GM23338 (cell line): ENCODE data around the gene F9. TPM values are rescaled to one million over a fixed set of nuclear protein-coding genes. Genes with fewer than 3 reads are reported as not detected.
A peak's percentile ranks its signal among the peaks of the same experiment; 100 is the strongest.

Experiments used
- ATAC-seq: fragments of 200-7000 bp; cut with Tn5 transposase; 3 replicates; pipeline ENCODE4 v1.9.1; 2020
- DNase-seq: peaks from one replicate; pipeline ENCODE4 v3.0.0-alpha.2; 2015; ENCODE audit warnings: low spot score
- H2AFZ ChIP-seq: fragments of 200-600 bp; sonication (generic); 2 replicates; pipeline ENCODE4 v1.8.0; 2016; ENCODE audit warnings: antibody characterized with exemption, mild to moderate bottlenecking, moderate library complexity
- H3F3A ChIP-seq: fragments of 200-600 bp; sonication (generic); replicated peaks from 2 replicates; pipeline ENCODE4 v1.8.0; 2017; ENCODE audit warnings: antibody characterized with exemption, mixed run types, low read depth
- H3K27ac ChIP-seq: fragments of 200-600 bp; sonication (generic); 2 replicates; pipeline ENCODE4 v1.6.1; 2016; ENCODE audit warnings: low read depth
- H3K27me3 ChIP-seq: fragments of 200-600 bp; sonication (generic); 2 replicates; pipeline ENCODE4 v1.8.0; 2016; ENCODE audit warnings: mild to moderate bottlenecking, mixed run types, moderate library complexity; ENCODE audit not compliant: insufficient read depth
- H3K36me3 ChIP-seq: fragments of 200-600 bp; sonication (generic); 2 replicates; pipeline ENCODE4 v1.8.0; 2016; ENCODE audit warnings: mild to moderate bottlenecking; ENCODE audit not compliant: insufficient read depth
- H3K4me1 ChIP-seq: fragments of 200-600 bp; sonication (generic); 2 replicates; pipeline ENCODE4 v1.8.0; 2016; ENCODE audit warnings: mild to moderate bottlenecking, moderate library complexity; ENCODE audit not compliant: insufficient read depth
- H3K4me2 ChIP-seq: fragments of 200-600 bp; sonication (generic); 2 replicates; pipeline ENCODE4 v1.7.1; 2017; ENCODE audit warnings: mixed run types
- H3K4me3 ChIP-seq: fragments of 200-600 bp; sonication (generic); 2 replicates; pipeline ENCODE4 v1.6.1; 2016; ENCODE audit warnings: mixed run types
- H3K79me2 ChIP-seq: fragments of 200-600 bp; sonication (generic); replicated peaks from 2 replicates; pipeline ENCODE4 v1.8.0; 2017; ENCODE audit warnings: mild to moderate bottlenecking; ENCODE audit not compliant: insufficient read depth
- H3K9me2 ChIP-seq: fragments of 200-600 bp; sonication (generic); 2 replicates; pipeline ENCODE4 v1.8.0; 2017; ENCODE audit not compliant: insufficient read depth
- H4K20me1 ChIP-seq: fragments of 200-600 bp; sonication (generic); replicated peaks from 2 replicates; pipeline ENCODE4 v1.8.0; 2017; ENCODE audit warnings: mild to moderate bottlenecking; ENCODE audit not compliant: insufficient read depth
- H3K27ac Mint-ChIP-seq: 2 replicates; pipeline ENCODE4 v1.8.0; 2020; ENCODE audit warnings: inconsistent platforms, mild to moderate bottlenecking, moderate library complexity, mixed read lengths
- H3K27me3 Mint-ChIP-seq: 3 replicates; pipeline ENCODE4 v1.8.0; 2022; ENCODE audit warnings: low read depth, mild to moderate bottlenecking, moderate library complexity, mixed read lengths, inconsistent platforms; ENCODE audit not compliant: insufficient read depth, poor library complexity
- H3K36me3 Mint-ChIP-seq: 3 replicates; pipeline ENCODE4 v1.8.0; 2021; ENCODE audit warnings: low read depth, mild to moderate bottlenecking, inconsistent platforms, moderate library complexity, mixed read lengths
- H3K4me1 Mint-ChIP-seq: 3 replicates; pipeline ENCODE4 v1.8.0; 2020; ENCODE audit warnings: mild to moderate bottlenecking, inconsistent platforms, mixed read lengths
- H3K4me3 Mint-ChIP-seq: 3 replicates; pipeline ENCODE4 v1.8.0; 2021; ENCODE audit warnings: moderate library complexity, mild to moderate bottlenecking, inconsistent platforms, mixed read lengths
- H3K9me3 Mint-ChIP-seq: 3 replicates; pipeline ENCODE4 v1.8.0; 2020; ENCODE audit warnings: moderate library complexity, mild to moderate bottlenecking, inconsistent platforms, mixed read lengths
- CREB1 ChIP-seq: fragments of 250-450 bp; sonication (Bioruptor Pico); IDR thresholded peaks from 2 replicates; pipeline ENCODE4 v1.5.0; 2020; ENCODE audit warnings: low read depth, mild to moderate bottlenecking, moderate library complexity
- CTCF ChIP-seq, 2 experiments: fragments of 200-600 bp in 1 of 2; sonication (generic) in 1 of 2; conservative IDR thresholded peaks; 2 replicates each; pipeline versions ENCODE4 v1.5.1 to v1.6.1; 2016 to 2017; ENCODE audit warnings: antibody characterized with exemption in 2 of 2, low read depth in 2 of 2, mild to moderate bottlenecking in 2 of 2, moderate library complexity in 1 of 2
- ETS1 ChIP-seq: IDR thresholded peaks from 2 replicates; pipeline ENCODE4 v1.6.1; 2016; ENCODE audit warnings: antibody characterized with exemption
- EZH2 ChIP-seq: fragments of 200-600 bp; sonication (generic); IDR thresholded peaks from one replicate; pipeline ENCODE4 v1.8.0; 2017; ENCODE audit warnings: antibody characterized with exemption, mild to moderate bottlenecking, low read depth; ENCODE audit not compliant: unreplicated experiment
- EZH2phosphoT487 ChIP-seq: fragments of 200-600 bp; sonication (generic); IDR thresholded peaks from one replicate; pipeline ENCODE4 v1.8.1; 2018; ENCODE audit warnings: antibody characterized with exemption; ENCODE audit not compliant: unreplicated experiment
- JUNB ChIP-seq: IDR thresholded peaks from one replicate; pipeline ENCODE4 v1.6.1; 2016; ENCODE audit warnings: antibody characterized with exemption; ENCODE audit not compliant: unreplicated experiment
- NANOG ChIP-seq: IDR thresholded peaks from 2 replicates; pipeline ENCODE4 v1.6.1; 2016; ENCODE audit warnings: antibody characterized with exemption, borderline replicate concordance
- POLR2AphosphoS5 ChIP-seq: IDR thresholded peaks from 2 replicates; pipeline ENCODE4 v1.6.1; 2016; ENCODE audit warnings: antibody characterized with exemption, low read depth
- REST ChIP-seq: IDR thresholded peaks from one replicate; pipeline ENCODE4 v1.6.1; 2018; ENCODE audit warnings: antibody characterized with exemption; ENCODE audit not compliant: unreplicated experiment
- STAT1 ChIP-seq: IDR thresholded peaks from one replicate; pipeline ENCODE4 v1.6.1; 2016; ENCODE audit warnings: antibody characterized with exemption; ENCODE audit not compliant: unreplicated experiment
- ZNF114 ChIP-seq: fragments of 250-450 bp; sonication (Bioruptor Pico); IDR thresholded peaks from 2 replicates; pipeline ENCODE4 v1.5.0; 2020; ENCODE audit warnings: mild to moderate bottlenecking, moderate library complexity
- ZNF331 ChIP-seq: fragments of 250-450 bp; sonication (Bioruptor Pico); IDR thresholded peaks from 2 replicates; pipeline ENCODE4 v1.5.0; 2020; ENCODE audit warnings: low read depth, mild to moderate bottlenecking, moderate library complexity
- ZNF462 ChIP-seq: fragments of 250-450 bp; sonication (Bioruptor Pico); IDR thresholded peaks from 2 replicates; pipeline ENCODE4 v1.5.0; 2020; ENCODE audit warnings: mild to moderate bottlenecking, moderate library complexity
- polyA plus RNA-seq: library from polyadenylated mRNA; unstranded; fragments of >200 nt; fragmentation: Nextera tagmentation; extraction: Ambion mirVana; gene quantifications from 2 replicates; pipeline ENCODE4 v1.2.1, GENCODE V29; 2016
- total RNA-seq: library from RNA; depleted of rRNA; stranded (reverse); fragments of >200 nt; shearing (Covaris generic); gene quantifications from 2 replicates; pipeline ENCODE4 v1.2.3, GENCODE V29; 2014

Gene F9
- total and polyA plus RNA-seq, 2 experiments from 2014 or later = not detected

GRCh38 chrX:139508099-139508498 is 22.4 kb upstream of the F9 start:
- no peaks in the 10 kb centered on the region for H3K4me1 Mint-ChIP-seq
- no peaks in the 10 kb centered on the region for H3K36me3 Mint-ChIP-seq
- H3K27ac Mint-ChIP-seq = no peak overlapping the region
- TF ChIP-seq EZH2 = no peak
- TF ChIP-seq ZNF331 (CRISPR knock-in tag) = no peak
- TF ChIP-seq JUNB = no peak
- no peak for TF ChIP-seq ZNF114
- no peak for TF ChIP-seq REST
- no peak for TF ChIP-seq STAT1
- no peak for TF ChIP-seq EZH2phosphoT487
- no peak for TF ChIP-seq POLR2AphosphoS5
- TF ChIP-seq ZNF462 = no peak
- TF ChIP-seq NANOG = no peak
- TF ChIP-seq ETS1 = no peak
- TF ChIP-seq CTCF (conservative IDR thresholded peaks at IDR 0.05; ENCODE audit: low read depth in 2 of 2) = no peak
- TF ChIP-seq CREB1 (CRISPR knock-in tag) = no peak
- H3K4me2 ChIP-seq = no peak overlapping the region
- peak; percentile 44; the same call in 1 of the 3 replicates for ATAC-seq
- no peak overlapping the region for H3K4me3 Mint-ChIP-seq
- H3K9me3 Mint-ChIP-seq = no peaks in the 10 kb centered on the region
- H3K27me3 ChIP-seq = no peaks in the 10 kb centered on the region
- no peak overlapping the region for H2AFZ ChIP-seq
- no peaks in the 10 kb centered on the region for H3K9me2 ChIP-seq
- H3K36me3 ChIP-seq = no peaks in the 10 kb centered on the region
- no peaks in the 10 kb centered on the region for H3F3A ChIP-seq
- no peaks in the 10 kb centered on the region for H3K79me2 ChIP-seq
- no peak overlapping the region for H3K27ac ChIP-seq
- no peaks in the 10 kb centered on the region for H3K4me1 ChIP-seq
- no peak overlapping the region for H3K4me3 ChIP-seq
- H4K20me1 ChIP-seq = no peaks in the 10 kb centered on the region
- peaks cover 1% of the 10 kb centered on the region for H3K27me3 Mint-ChIP-seq
- peak; percentile 1 for DNase-seq
